NB4 (cell line): ENCODE results near the gene GGN.
"Not testable (repeated sequence)": the region's sequence is repeated elsewhere in the genome, so short reads cannot be mapped to it uniquely, and the experiment has no call there.

ENCODE experiments used
- DNase-seq: peaks from one replicate; pipeline ENCODE4 v3.0.0; 2010; ENCODE audit warnings: low read depth
- H3K4me3 ChIP-seq: one replicate; pipeline ENCODE4 v1.5.1; 2011; ENCODE audit warnings: mild to moderate bottlenecking, low read depth, low read length, moderate library complexity
- CTCF ChIP-seq: IDR thresholded peaks from one replicate; pipeline ENCODE4 v1.5.1; 2012; ENCODE audit warnings: low read depth, low read length
- MYC ChIP-seq: IDR thresholded peaks from 2 replicates; pipeline ENCODE4 v1.6.1; 2011; ENCODE audit warnings: low read depth, low read length
- POLR2A ChIP-seq: IDR thresholded peaks from 2 replicates; pipeline ENCODE4 v1.6.1; 2011; ENCODE audit warnings: mild to moderate bottlenecking; ENCODE audit not compliant: insufficient read length; ENCODE audit errors: extremely low read depth
- TF ChIP-seq, protein P1 (sequence below): IDR thresholded peaks from 2 replicates; pipeline ENCODE4 v1.6.1; 2011; ENCODE audit warnings: low read depth, low read length

Gene GGN

DNA sequence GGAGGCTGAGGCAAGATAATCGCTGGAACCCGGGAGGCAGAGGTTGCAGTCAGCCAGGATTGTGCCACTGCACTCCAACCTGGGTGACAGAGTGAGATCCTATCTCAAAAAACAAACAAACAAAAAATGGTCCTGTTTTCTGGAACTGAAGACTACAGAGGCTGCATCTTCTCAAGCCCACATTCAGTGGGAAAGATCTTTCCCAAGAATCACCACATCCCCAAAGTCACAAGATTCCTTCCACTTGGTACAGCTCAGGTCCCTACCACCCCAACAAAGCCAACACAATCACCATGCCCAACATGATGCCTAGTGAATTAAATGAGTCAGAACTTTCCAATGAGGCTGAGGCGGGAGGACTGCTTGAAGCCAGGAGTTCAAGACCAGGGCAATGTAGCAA, 37.0 kb downstream of the GGN start:
- no peak for DNase-seq
- TF ChIP-seq CTCF (no peak), POLR2A (no peak), MYC (no peak)
- TF ChIP-seq, protein P1, sequence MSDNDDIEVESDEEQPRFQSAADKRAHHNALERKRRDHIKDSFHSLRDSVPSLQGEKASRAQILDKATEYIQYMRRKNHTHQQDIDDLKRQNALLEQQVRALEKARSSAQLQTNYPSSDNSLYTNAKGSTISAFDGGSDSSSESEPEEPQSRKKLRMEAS: no peak
- no peak overlapping the region for H3K4me3 ChIP-seq

GRCh38 chr19:38346837-38347236, 41.0 kb downstream of the GGN start:
- no peak for DNase-seq

DNA sequence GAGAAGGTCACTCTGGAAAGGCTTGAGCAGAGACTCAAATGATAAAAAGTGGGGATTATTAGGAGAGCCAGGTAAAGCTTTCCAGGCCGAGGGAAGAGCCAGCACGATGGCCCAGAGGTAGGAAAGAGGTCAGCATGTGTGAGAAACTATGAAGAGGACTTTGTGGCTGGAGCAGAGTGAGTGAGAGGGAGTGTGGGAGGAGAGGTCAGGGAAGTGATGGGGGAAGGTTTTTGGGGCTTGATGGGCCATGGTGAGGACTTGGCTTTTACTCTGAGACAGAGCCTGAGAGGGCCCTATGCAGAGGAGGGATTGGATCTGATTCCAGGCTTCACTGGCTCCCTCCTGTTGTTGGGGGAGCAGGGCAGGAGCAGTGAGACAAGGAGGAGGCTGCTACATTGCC, 46.9 kb downstream of the GGN start:
- H3K4me3 ChIP-seq: no peak overlapping the region
- no peak for TF ChIP-seq MYC
- TF ChIP-seq, protein P1: no peak
- no peak for TF ChIP-seq CTCF
- no peak for TF ChIP-seq POLR2A
- DNase-seq: no peak

More at GRCh38 chr19:38346837-38347236, 41.0 kb downstream of the GGN start:
- no peak for TF ChIP-seq CTCF
- TF ChIP-seq POLR2A: no peak
- TF ChIP-seq, protein P1: no peak
- TF ChIP-seq MYC: no peak
- no peak overlapping the region for H3K4me3 ChIP-seq

GRCh38 chr19:38339011-38339410, 48.8 kb downstream of the GGN start:
- H3K4me3 ChIP-seq, DNase-seq: not testable (repeated sequence)

DNA sequence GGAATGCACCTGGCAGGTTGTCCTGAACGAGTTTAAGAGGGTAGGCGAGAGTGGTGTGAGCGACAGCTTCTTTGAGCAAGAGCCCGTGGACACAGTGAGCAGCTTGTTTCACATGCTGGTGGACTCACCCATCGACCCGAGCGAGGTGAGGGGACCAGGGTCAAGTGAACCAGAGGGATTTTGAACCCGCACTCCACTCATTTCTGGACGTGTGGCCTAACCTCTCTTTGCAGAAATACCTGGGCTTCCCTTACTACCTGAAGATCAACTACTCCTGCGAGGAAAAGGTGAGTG, 50.5 kb downstream of the GGN start:
- DNase-seq: no peak
- TF ChIP-seq CTCF: no peak
- TF ChIP-seq, protein P1: no peak
- TF ChIP-seq MYC: no peak
- no peak for TF ChIP-seq POLR2A

GRCh38 chr19:38336638-38337359, 51.0 kb downstream of the GGN start:
- TF ChIP-seq, protein P1: peak; percentile 34; the same call in 1 of the 2 replicates
- no peak for TF ChIP-seq POLR2A
- no peak for TF ChIP-seq CTCF
- TF ChIP-seq MYC: no peak
- peak overlapping the region; percentile 69 for H3K4me3 ChIP-seq
- DNase-seq: peak; percentile 91

More for the DNA sequence above, 50.5 kb downstream of the GGN start:
- no peak overlapping the region for H3K4me3 ChIP-seq
